ENCODE measurements around the gene CDK5R2. TPM values are rescaled to one million over a fixed set of nuclear protein-coding genes. Genes with fewer than 3 reads are reported as not detected.
"Not testable (repeated sequence)": the region's sequence is repeated elsewhere in the genome, so short reads cannot be mapped to it uniquely, and the experiment has no call there.

CDK5R2 gene
- polyA plus RNA-seq (2013, experiment 1 of 2): 0.74 TPM
- polyA plus RNA-seq (2013, experiment 2 of 2): 0.40 TPM

GRCh38 chr2:218959141-218959731 lies at the start of gene CDK5R2:
Gene CDK5R2 (plus strand): TSS chr2:218959666. CDS start chr2:218959821, 155 bp downstream.
- 0 to 2% methylated on average over 13 to 25 of the region's 37 CpGs for WGBS, 2 experiments (ENCODE audit: insufficient coverage in 2 of 2)
- no peak within 1 kb of the TSS for H3K27ac ChIP-seq (ENCODE audit: low read depth, low read length, severe bottlenecking)

GRCh38 chr2:218910741-218911140 lies 48.7 kb upstream of the CDK5R2 start:
- WGBS, 2 experiments (ENCODE audit: insufficient coverage in 2 of 2): 87 to 95% methylated on average over 5 to 6 of the region's 6 CpGs
- Histone ChIP-seq H3K4me1 (ENCODE audit: control insufficient read depth, insufficient read depth, low read length, poor library complexity, severe bottlenecking) (no peaks in the 10 kb centered on the region), H3K9me3 (ENCODE audit: control insufficient read depth, low read length) (peaks cover 7% of the 10 kb centered on the region), H3K36me3 (ENCODE audit: control insufficient read depth, insufficient read depth, low read length) (no peaks in the 10 kb centered on the region), H3K4me3 (ENCODE audit: extremely low read depth, insufficient read depth, low read length, poor library complexity, severe bottlenecking) (no peak overlapping the region), H3K27ac (ENCODE audit: low read depth, low read length, severe bottlenecking) (no peak overlapping the region)

More at GRCh38 chr2:218959141-218959731, at the start of gene CDK5R2:
- Histone ChIP-seq H3K4me3 (ENCODE audit: extremely low read depth, insufficient read depth, low read length, poor library complexity, severe bottlenecking) (peak within 1 kb of the TSS; percentile 40), H3K9me3 (ENCODE audit: control insufficient read depth, low read length) (no peaks in the 10 kb centered on the region), H3K36me3 (ENCODE audit: control insufficient read depth, insufficient read depth, low read length) (no peaks in the 10 kb centered on the region), H3K4me1 (ENCODE audit: control insufficient read depth, insufficient read depth, low read length, poor library complexity, severe bottlenecking) (peaks cover 14% of the 10 kb centered on the region)

GRCh38 chr2:218920504-218920903 lies 39.0 kb upstream of the CDK5R2 start:
- no peak overlapping the region for H3K27ac ChIP-seq (ENCODE audit: low read depth, low read length, severe bottlenecking)
- no peaks in the 10 kb centered on the region for H3K9me3 ChIP-seq (ENCODE audit: control insufficient read depth, low read length)
- WGBS, 2 experiments (ENCODE audit: insufficient coverage in 2 of 2): no CpG with 5 or more reads among the region's 1 CpG
- H3K36me3 ChIP-seq (ENCODE audit: control insufficient read depth, insufficient read depth, low read length): no peaks in the 10 kb centered on the region
- no peak overlapping the region for H3K4me3 ChIP-seq (ENCODE audit: extremely low read depth, insufficient read depth, low read length, poor library complexity, severe bottlenecking)
- no peaks in the 10 kb centered on the region for H3K4me1 ChIP-seq (ENCODE audit: control insufficient read depth, insufficient read depth, low read length, poor library complexity, severe bottlenecking)

- no peak overlapping the region for H3K27ac ChIP-seq (ENCODE audit: low read depth, low read length, severe bottlenecking)
- 89% methylated on average over 1 of the region's 2 CpGs; no CpG with 5 or more reads in 1 of the 2 experiments for WGBS, 2 experiments (ENCODE audit: insufficient coverage in 2 of 2)
- no peaks in the 10 kb centered on the region for H3K36me3 ChIP-seq (ENCODE audit: control insufficient read depth, insufficient read depth, low read length)
- no peak overlapping the region for H3K4me3 ChIP-seq (ENCODE audit: extremely low read depth, insufficient read depth, low read length, poor library complexity, severe bottlenecking)
- H3K4me1 ChIP-seq (ENCODE audit: control insufficient read depth, insufficient read depth, low read length, poor library complexity, severe bottlenecking): no peaks in the 10 kb centered on the region
- H3K9me3 ChIP-seq (ENCODE audit: control insufficient read depth, low read length): no peaks in the 10 kb centered on the region
Observed at GRCh38 chr2:218924757-218925156, 34.7 kb upstream of the CDK5R2 start.

- H3K4me1 ChIP-seq (ENCODE audit: control insufficient read depth, insufficient read depth, low read length, poor library complexity, severe bottlenecking): no peaks in the 10 kb centered on the region
- H3K36me3 ChIP-seq (ENCODE audit: control insufficient read depth, insufficient read depth, low read length): no peaks in the 10 kb centered on the region
- H3K4me3 ChIP-seq (ENCODE audit: extremely low read depth, insufficient read depth, low read length, poor library complexity, severe bottlenecking): no peak overlapping the region
- WGBS, 2 experiments (ENCODE audit: insufficient coverage in 2 of 2): 80 to 100% methylated on average over 1 of the region's 2 CpGs
- H3K9me3 ChIP-seq (ENCODE audit: control insufficient read depth, low read length): no peaks in the 10 kb centered on the region
- no peak overlapping the region for H3K27ac ChIP-seq (ENCODE audit: low read depth, low read length, severe bottlenecking)
Observed at GRCh38 chr2:218925434-218925833, 34.0 kb upstream of the CDK5R2 start.

GRCh38 chr2:218927422-218927821 lies 32.0 kb upstream of the CDK5R2 start:
- no peak overlapping the region for H3K4me3 ChIP-seq (ENCODE audit: extremely low read depth, insufficient read depth, low read length, poor library complexity, severe bottlenecking)

GRCh38 chr2:218927876-218928275 lies 31.6 kb upstream of the CDK5R2 start:
- H3K27ac ChIP-seq (ENCODE audit: low read depth, low read length, severe bottlenecking): no peak overlapping the region
- H3K36me3 ChIP-seq (ENCODE audit: control insufficient read depth, insufficient read depth, low read length): no peaks in the 10 kb centered on the region
- no peaks in the 10 kb centered on the region for H3K4me1 ChIP-seq (ENCODE audit: control insufficient read depth, insufficient read depth, low read length, poor library complexity, severe bottlenecking)
- no peaks in the 10 kb centered on the region for H3K9me3 ChIP-seq (ENCODE audit: control insufficient read depth, low read length)
- no peak overlapping the region for H3K4me3 ChIP-seq (ENCODE audit: extremely low read depth, insufficient read depth, low read length, poor library complexity, severe bottlenecking)
- 86 to 92% methylated on average over 2 to 4 of the region's 4 CpGs for WGBS, 2 experiments (ENCODE audit: insufficient coverage in 2 of 2)

More at GRCh38 chr2:218927422-218927821, 32.0 kb upstream of the CDK5R2 start:
- Histone ChIP-seq H3K4me1 (ENCODE audit: control insufficient read depth, insufficient read depth, low read length, poor library complexity, severe bottlenecking) (no peaks in the 10 kb centered on the region), H3K9me3 (ENCODE audit: control insufficient read depth, low read length) (no peaks in the 10 kb centered on the region), H3K36me3 (ENCODE audit: control insufficient read depth, insufficient read depth, low read length) (no peaks in the 10 kb centered on the region), H3K27ac (ENCODE audit: low read depth, low read length, severe bottlenecking) (no peak overlapping the region)
- 90% methylated on average over 1 to 2 of the region's 2 CpGs for WGBS, 2 experiments (ENCODE audit: insufficient coverage in 2 of 2)

GRCh38 chr2:218930488-218930887 lies 29.0 kb upstream of the CDK5R2 start:
- H3K4me1 ChIP-seq (ENCODE audit: control insufficient read depth, insufficient read depth, low read length, poor library complexity, severe bottlenecking); H3K27ac ChIP-seq (ENCODE audit: low read depth, low read length, severe bottlenecking); H3K9me3 ChIP-seq (ENCODE audit: control insufficient read depth, low read length); H3K36me3 ChIP-seq (ENCODE audit: control insufficient read depth, insufficient read depth, low read length); H3K4me3 ChIP-seq (ENCODE audit: extremely low read depth, insufficient read depth, low read length, poor library complexity, severe bottlenecking): not testable (repeated sequence)
- 87 to 89% methylated on average over 4 of the region's 10 CpGs for WGBS, 2 experiments (ENCODE audit: insufficient coverage in 2 of 2)

- not testable (repeated sequence) for H3K4me1 ChIP-seq (ENCODE audit: control insufficient read depth, insufficient read depth, low read length, poor library complexity, severe bottlenecking); H3K9me3 ChIP-seq (ENCODE audit: control insufficient read depth, low read length); H3K4me3 ChIP-seq (ENCODE audit: extremely low read depth, insufficient read depth, low read length, poor library complexity, severe bottlenecking); H3K27ac ChIP-seq (ENCODE audit: low read depth, low read length, severe bottlenecking); H3K36me3 ChIP-seq (ENCODE audit: control insufficient read depth, insufficient read depth, low read length)
- no CpG with 5 or more reads among the region's 25 CpGs for WGBS, 2 experiments (ENCODE audit: insufficient coverage in 2 of 2)
Observed at GRCh38 chr2:218931751-218932150, 27.7 kb upstream of the CDK5R2 start.

GRCh38 chr2:218944759-218945404 lies 14.6 kb upstream of the CDK5R2 start:
- H3K36me3 ChIP-seq (ENCODE audit: control insufficient read depth, insufficient read depth, low read length): no peaks in the 10 kb centered on the region
- no peaks in the 10 kb centered on the region for H3K9me3 ChIP-seq (ENCODE audit: control insufficient read depth, low read length)
- WGBS, 2 experiments (ENCODE audit: insufficient coverage in 2 of 2): 71% methylated on average over 1 of the region's 1 CpG; no CpG with 5 or more reads in 1 of the 2 experiments

GRCh38 chr2:218946621-218947020 lies 12.8 kb upstream of the CDK5R2 start:
- H3K27ac ChIP-seq (ENCODE audit: low read depth, low read length, severe bottlenecking): no peak overlapping the region
- H3K4me3 ChIP-seq (ENCODE audit: extremely low read depth, insufficient read depth, low read length, poor library complexity, severe bottlenecking): no peak overlapping the region
- WGBS, 2 experiments (ENCODE audit: insufficient coverage in 2 of 2): no CpG with 5 or more reads among the region's 1 CpG

More at GRCh38 chr2:218944759-218945404, 14.6 kb upstream of the CDK5R2 start:
- H3K4me1 ChIP-seq (ENCODE audit: control insufficient read depth, insufficient read depth, low read length, poor library complexity, severe bottlenecking): no peaks in the 10 kb centered on the region
- no peak overlapping the region for H3K4me3 ChIP-seq (ENCODE audit: extremely low read depth, insufficient read depth, low read length, poor library complexity, severe bottlenecking)
- H3K27ac ChIP-seq (ENCODE audit: low read depth, low read length, severe bottlenecking): no peak overlapping the region

More at GRCh38 chr2:218946621-218947020, 12.8 kb upstream of the CDK5R2 start:
- Histone ChIP-seq H3K4me1 (ENCODE audit: control insufficient read depth, insufficient read depth, low read length, poor library complexity, severe bottlenecking) (no peaks in the 10 kb centered on the region), H3K9me3 (ENCODE audit: control insufficient read depth, low read length) (no peaks in the 10 kb centered on the region), H3K36me3 (ENCODE audit: control insufficient read depth, insufficient read depth, low read length) (no peaks in the 10 kb centered on the region)
